ENCODE data around the gene NTN4.

DNA sequence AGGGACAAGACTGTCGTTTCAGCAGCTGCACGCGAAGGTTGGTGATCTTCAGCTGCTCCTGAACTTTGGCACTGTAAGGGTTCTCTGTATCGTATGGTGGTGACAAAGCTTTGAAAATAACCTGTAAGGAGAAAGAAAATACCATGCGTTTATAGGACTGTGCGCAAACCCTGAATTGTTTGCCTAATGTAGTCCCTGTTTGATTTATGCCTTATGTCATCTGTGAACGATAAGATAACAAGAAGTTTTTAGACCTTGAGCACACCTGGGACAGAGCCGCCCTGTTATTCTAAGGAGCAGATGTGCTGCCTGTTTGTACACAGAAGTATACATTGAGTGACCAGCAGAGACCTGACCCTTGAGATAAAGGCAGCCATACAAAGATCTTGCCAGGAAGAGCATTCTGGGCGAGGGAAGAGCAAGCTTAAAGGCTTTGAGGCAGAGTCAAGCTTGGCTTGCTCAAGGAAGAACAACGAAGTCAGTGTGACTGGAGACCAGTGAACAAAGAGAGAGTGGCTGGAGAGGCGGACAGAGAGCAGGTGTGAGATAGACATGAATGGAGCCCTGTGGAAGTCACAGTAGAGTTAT lies 52.4 kb downstream of the NTN4 start:
- TF ChIP-seq CTCF (IDR thresholded peaks at IDR 0.05), result no peak
- TF ChIP-seq POLR2A (IDR thresholded peaks at IDR 0.05), result no peak
